GM15510 (cell line): ENCODE results near the gene KRT76.

Experiments used
- POLR2A ChIP-seq: IDR thresholded peaks from 3 replicates; pipeline ENCODE4 v1.6.1; 2011; ENCODE audit warnings: borderline replicate concordance; ENCODE audit not compliant: insufficient read length; ENCODE audit errors: extremely low read depth

The KRT76 gene

DNA sequence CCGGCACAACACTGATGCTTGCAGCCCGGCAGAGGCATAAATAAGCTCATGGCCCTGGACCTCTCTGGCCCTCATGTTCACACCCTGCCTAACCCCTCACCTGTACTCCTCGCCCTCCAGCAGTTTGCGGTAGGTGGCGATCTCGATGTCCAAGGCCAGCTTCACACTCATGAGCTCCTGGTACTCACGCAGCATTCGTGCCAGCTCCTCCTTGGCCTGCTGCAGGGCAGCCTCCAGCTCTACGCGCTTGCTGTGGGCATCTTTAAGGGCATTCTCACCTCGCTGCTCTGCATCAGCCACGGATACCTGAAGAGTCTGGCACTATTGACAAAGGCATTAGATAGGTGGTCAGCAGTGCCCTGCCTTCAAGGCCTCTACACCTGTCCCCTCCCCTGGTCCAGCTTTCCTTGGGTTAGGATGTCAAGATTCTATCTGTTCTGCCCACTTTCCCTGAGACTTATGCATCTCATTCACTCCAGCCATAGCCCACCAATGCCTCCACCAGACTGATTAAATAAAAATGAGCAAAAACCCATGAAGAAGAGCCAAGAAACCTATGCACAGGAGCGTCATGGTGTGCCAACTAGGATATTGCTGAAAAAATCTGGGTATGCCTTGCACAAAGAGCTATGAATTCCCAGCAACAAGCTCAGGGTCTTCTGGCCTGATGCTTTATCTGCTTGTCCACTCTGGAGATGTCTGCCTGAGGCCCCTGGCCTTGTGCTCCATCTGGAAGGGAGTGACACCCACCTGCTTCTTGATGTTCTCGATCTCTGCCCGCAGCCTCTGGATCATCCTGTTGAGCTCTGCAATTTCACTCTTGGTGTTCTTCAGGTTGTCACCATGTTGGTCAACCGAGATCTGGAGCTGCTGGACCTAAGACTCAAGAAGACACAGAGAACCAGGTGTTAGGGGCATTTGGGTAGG is 30.7 kb upstream of the KRT76 start:
- no peak for TF ChIP-seq POLR2A

- no peak for TF ChIP-seq POLR2A
Measured at GRCh38 chr12:52806821-52807543, 29.8 kb upstream of the KRT76 start.

- no peak for TF ChIP-seq POLR2A
Measured at GRCh38 chr12:52806169-52806811, 29.1 kb upstream of the KRT76 start.

- no peak for TF ChIP-seq POLR2A
Measured at GRCh38 chr12:52805739-52806138, 28.6 kb upstream of the KRT76 start.

- no peak for TF ChIP-seq POLR2A
Measured at GRCh38 chr12:52805000-52805399, 27.9 kb upstream of the KRT76 start.

GRCh38 chr12:52802442-52802841 is 25.3 kb upstream of the KRT76 start:
- no peak for TF ChIP-seq POLR2A

DNA sequence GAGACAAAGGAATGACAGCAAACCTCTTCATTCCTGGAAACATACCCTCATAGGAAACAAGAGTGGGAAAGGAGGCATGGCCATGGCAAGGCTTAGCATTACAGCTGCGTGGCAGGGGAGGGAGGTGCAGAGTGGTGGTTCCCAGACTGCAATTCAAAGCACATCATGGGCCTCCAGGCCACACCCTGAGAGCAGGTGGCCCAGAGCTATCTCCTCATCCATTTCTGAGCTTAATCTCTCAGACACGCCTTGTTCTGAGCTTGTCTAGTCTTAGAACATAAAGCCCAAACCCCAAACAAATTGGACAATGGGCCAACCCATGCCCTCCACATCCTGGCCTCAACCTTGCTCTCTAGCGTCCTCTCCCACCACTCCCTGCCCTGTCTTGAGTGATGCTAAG is 24.6 kb upstream of the KRT76 start:
- no peak for TF ChIP-seq POLR2A

DNA sequence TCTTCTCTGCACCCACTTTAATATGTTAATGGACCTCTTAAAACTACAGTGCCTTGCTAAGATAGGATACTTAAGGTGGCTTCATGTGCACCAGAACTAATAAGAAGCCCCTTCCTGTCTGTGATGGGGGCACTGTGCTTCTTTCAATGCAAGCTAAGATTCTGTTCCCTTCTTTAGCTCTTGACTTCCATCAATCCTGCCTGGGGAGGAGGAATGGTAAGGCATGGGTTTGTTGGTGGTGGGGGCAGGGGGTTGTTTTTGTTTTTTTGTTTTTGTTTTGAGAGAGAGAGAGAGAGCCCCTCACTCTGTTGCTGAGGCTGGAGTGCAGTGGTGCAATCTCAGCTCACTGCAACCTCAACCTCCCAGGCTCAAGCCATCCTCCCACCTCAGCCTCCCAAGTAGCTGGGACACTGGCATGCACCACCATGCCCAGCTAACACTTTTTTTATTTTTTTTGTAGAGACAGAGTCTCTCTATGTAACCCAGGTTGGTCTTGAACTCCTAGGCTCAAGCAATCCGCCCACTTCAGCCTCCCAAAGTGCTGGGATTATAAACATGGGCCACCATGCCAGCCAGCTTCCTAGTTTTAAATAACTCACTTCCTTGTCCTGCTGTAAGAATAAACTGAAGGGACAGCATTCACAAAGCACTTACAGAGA is 23.2 kb upstream of the KRT76 start:
- TF ChIP-seq POLR2A, result no peak

GRCh38 chr12:52799505-52800211 is 22.5 kb upstream of the KRT76 start:
- TF ChIP-seq POLR2A, result no peak

DNA sequence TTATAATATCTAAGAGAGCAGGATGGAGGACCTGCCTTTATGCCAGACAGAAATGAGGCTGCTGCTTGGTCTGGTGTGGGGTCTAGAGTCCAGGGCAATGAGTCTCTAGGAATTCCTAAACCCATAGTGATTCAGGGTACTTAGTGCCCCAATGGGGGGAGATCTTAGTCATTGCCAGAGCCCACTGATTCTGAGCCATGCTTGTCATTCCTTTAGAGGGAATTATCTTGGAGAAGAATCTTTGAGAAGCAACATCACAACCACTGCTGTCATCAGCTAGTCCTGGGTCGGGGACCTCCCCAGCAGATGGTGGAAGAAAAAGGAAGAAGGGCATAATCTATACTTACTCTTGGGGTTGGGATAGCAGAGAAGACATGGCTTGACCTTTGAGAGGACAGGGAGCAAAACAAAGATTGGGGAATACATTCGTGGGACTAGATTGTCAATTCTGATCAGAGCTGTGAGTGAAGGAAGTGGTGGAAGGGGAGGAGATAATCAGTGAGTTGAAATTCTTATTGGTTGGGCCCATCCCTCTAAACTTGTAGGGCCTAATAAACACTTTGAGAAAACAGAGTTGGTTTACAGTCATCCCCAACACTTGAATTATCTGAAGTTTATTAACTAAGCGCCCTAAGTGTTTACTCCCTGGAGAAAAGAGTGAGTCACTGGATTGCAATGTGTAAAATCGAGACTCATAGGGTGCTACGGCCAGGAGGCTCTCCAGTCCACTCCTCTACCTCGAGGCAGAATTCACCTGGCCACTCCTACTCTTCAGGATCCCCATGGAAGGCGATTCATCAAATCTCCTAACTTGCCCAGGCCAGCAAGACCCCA is 21.7 kb upstream of the KRT76 start:
- no peak for TF ChIP-seq POLR2A

- TF ChIP-seq POLR2A, result no peak
Measured at GRCh38 chr12:52798003-52798670, 21.0 kb upstream of the KRT76 start.

GRCh38 chr12:52797529-52797894 is 20.4 kb upstream of the KRT76 start:
- no peak for TF ChIP-seq POLR2A
